ENCODE measurements around the gene CDC42EP1. TPM values are rescaled to one million over a fixed set of nuclear protein-coding genes. Genes with fewer than 3 reads are reported as not detected.
"Not testable (repeated sequence)": the region's sequence is repeated elsewhere in the genome, so short reads cannot be mapped to it uniquely, and the experiment has no call there.

Gene CDC42EP1
- total and polyA plus RNA-seq, 4 experiments from 2014 or later: not detected

DNA sequence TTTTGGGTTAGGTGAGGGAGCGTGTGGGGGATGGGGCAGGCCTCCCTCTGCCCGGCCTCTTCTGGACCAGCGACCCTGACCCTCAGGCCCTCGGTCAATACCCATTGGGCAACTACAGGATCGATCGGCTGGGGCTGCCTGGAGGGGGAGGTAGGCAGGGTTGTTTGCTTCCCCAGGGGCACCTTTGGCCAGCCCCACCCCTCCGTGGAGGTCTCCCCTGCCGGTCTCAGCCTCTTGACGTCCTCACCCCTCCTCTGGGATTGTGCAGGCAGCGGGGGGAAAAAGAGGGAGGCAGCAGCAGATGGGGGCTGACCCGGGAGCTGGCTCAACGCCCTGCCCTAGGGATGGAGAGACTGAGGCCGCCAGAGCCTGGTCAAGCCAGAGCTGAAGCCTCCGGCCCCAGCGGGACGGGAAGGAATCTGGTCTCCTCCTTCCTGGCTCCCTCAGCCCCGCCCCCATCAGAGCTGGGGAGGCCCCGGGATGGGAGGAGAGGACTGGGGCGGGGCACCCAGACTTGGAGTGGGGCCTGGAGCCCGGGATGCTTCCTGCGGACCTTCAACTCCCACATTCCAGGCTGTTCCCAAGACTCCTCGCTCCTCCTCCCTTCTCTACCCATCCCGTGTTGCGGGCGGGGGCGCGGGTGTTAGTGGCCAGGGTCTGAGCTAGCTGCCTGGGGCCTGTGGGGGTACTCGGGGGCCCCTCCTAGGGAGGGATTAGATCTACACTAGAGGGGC lies 14.4 kb upstream of the CDC42EP1 start:
- Mint-ChIP-seq H3K4me3 (no peak overlapping the region), H3K36me3 (no peaks in the 10 kb centered on the region), H3K27ac (no peak overlapping the region), H3K27me3 (peaks cover 5 to 17% of the 10 kb centered on the region in 2 donors), H3K4me1 (peaks cover 5 to 21% (median 12%) of the 10 kb centered on the region in 4 donors), H3K9me3 (peaks cover 0 to 2% (median 0%) of the 10 kb centered on the region in 8 donors)
- H3K9me3 ChIP-seq (ENCODE audit: control insufficient read depth in 1 of 2, low read length in 2 of 2): no peaks in the 10 kb centered on the region
- POLR2A ChIA-PET (ENCODE audit: partially characterized antibody): no interaction called here
- intact Hi-C loops (cut with micrococcal nuclease): no loop called here
- H3K36me3 ChIP-seq (ENCODE audit: insufficient read depth, low read length): no peaks in the 10 kb centered on the region
- H3K4me1 ChIP-seq (ENCODE audit: insufficient read depth, low read length): peaks cover 18% of the 10 kb centered on the region
- no peak overlapping the region for H3K4me3 ChIP-seq (ENCODE audit: low read length in 2 of 2)
- DNase-seq: no peak
- CTCF ChIA-PET (ENCODE audit: partially characterized antibody): interaction anchor here (2.3 to 16.8 kb wide), 2 partner anchors 19 to 37 kb away, joined by 5 to 523 read pairs; partner anchors contain the start of gene CDC42EP1
- no peak overlapping the region for H3K27ac ChIP-seq (ENCODE audit: low read depth, low read length)
- H3K27me3 ChIP-seq (ENCODE audit: insufficient read depth, low read length): no peaks in the 10 kb centered on the region

DNA sequence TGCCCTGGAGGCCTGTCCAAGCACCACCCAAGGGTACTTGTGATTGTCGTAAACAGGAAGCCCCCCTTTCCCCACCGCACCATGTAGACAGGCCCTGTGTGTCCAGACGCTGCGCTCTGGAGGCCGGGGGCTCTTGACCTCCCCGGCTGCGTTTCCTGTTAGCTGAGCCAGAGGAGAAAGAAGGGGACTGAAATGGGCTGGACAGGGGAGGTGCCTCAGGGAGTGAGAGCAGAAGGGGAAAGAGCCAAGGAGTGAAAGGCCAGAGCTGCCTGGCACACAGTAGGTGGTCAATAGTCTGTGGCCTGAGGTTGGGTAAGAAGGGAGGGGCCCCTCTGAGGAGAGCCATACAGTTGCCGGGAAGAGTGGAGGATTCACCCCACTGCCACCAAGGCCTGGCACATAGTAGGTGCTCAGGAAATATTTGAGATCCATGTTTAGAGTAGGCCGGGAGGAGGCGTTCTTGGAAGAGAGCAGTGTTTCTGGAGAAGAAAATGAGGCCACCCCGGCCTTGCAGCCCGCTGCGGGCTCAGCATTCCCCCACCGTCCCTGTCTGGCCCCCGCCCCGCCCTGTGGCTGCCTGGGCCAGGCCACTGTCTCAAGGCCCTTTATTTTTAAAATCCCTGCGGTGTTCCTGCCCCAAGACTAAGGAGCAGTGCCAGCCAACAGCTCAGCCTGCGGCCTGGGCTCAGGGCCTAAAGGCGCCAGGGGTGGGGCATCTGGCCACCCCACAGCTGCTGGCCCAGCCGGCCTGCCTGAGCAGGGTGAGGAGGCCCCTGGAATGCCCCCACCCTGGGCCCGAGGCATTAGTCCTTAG lies 13.6 kb upstream of the CDC42EP1 start:
- Mint-ChIP-seq H3K27ac (no peak overlapping the region), H3K4me3 (no peak overlapping the region)

DNA sequence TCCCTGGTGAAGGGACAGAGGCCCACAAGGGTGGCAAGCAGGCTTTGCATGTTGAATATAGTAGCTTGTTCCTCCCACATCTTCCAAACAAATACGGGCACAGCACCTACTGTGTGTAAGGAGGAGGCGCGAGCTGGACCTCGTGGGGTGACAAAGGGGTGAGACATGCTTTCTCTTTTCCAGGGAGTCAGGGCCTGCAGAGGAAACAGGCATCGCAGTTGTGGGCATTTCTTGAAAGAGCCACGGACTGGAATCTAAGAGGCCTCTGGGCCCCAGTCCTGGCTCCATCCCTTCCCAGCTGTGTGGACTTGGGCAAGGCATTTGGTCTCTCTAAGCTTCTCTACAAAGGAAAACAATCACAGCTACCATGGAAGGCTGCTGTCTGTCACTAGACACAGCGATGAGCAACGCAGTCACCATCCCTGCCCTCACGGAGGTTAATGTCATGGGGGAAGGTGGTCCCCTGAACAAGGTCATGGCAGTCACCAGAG lies 13.0 kb upstream of the CDC42EP1 start:
- H3K9me3 Mint-ChIP-seq: peaks cover 0 to 2% (median 0%) of the 10 kb centered on the region in 8 donors
- H3K4me1 Mint-ChIP-seq: peaks cover 2 to 8% (median 6%) of the 10 kb centered on the region in 4 donors
- no peak overlapping the region for H3K27ac ChIP-seq (ENCODE audit: low read depth, low read length)
- H3K4me3 ChIP-seq (ENCODE audit: low read length in 2 of 2): no peak overlapping the region
- peaks cover 11% of the 10 kb centered on the region for H3K4me1 ChIP-seq (ENCODE audit: insufficient read depth, low read length)
- DNase-seq: no peak
- H3K27me3 ChIP-seq (ENCODE audit: insufficient read depth, low read length): no peaks in the 10 kb centered on the region
- no peak overlapping the region for H3K4me3 Mint-ChIP-seq
- no peaks in the 10 kb centered on the region for H3K36me3 ChIP-seq (ENCODE audit: insufficient read depth, low read length)
- H3K9me3 ChIP-seq (ENCODE audit: control insufficient read depth in 1 of 2, low read length in 2 of 2): no peaks in the 10 kb centered on the region
- CTCF ChIA-PET (ENCODE audit: partially characterized antibody): interaction anchor here (16.8 kb wide), 1 partner anchor 17 kb away, joined by 523 read pairs; the partner anchor contains the start of gene CDC42EP1
- POLR2A ChIA-PET (ENCODE audit: partially characterized antibody): interaction anchor here (1.4 kb wide), 1 partner anchor 19 kb away, joined by 3 read pairs; no protein-coding TSS in a partner anchor
- H3K27ac Mint-ChIP-seq: no peak overlapping the region
- peaks cover 5 to 10% of the 10 kb centered on the region in 2 donors for H3K27me3 Mint-ChIP-seq
- H3K36me3 Mint-ChIP-seq: no peaks in the 10 kb centered on the region
- intact Hi-C loops (cut with micrococcal nuclease): no loop called here

More for the DNA sequence above, 13.6 kb upstream of the CDC42EP1 start:
- Mint-ChIP-seq H3K27me3 (peaks cover 5 to 16% of the 10 kb centered on the region in 2 donors), H3K9me3 (peaks cover 0 to 2% (median 0%) of the 10 kb centered on the region in 8 donors), H3K4me1 (peaks cover 5 to 14% (median 10%) of the 10 kb centered on the region in 4 donors), H3K36me3 (no peaks in the 10 kb centered on the region)
- H3K36me3 ChIP-seq (ENCODE audit: insufficient read depth, low read length): no peaks in the 10 kb centered on the region
- no peaks in the 10 kb centered on the region for H3K9me3 ChIP-seq (ENCODE audit: control insufficient read depth in 1 of 2, low read length in 2 of 2)
- CTCF ChIA-PET (ENCODE audit: partially characterized antibody): interaction anchor here (2.3 to 16.8 kb wide), 2 partner anchors 18 to 36 kb away, joined by 5 to 523 read pairs; partner anchors contain the start of gene CDC42EP1
- peaks cover 16% of the 10 kb centered on the region for H3K4me1 ChIP-seq (ENCODE audit: insufficient read depth, low read length)
- H3K27ac ChIP-seq (ENCODE audit: low read depth, low read length): no peak overlapping the region
- no peak for DNase-seq
- H3K27me3 ChIP-seq (ENCODE audit: insufficient read depth, low read length): no peaks in the 10 kb centered on the region
- H3K4me3 ChIP-seq (ENCODE audit: low read length in 2 of 2): no peak overlapping the region
- intact Hi-C loops (cut with micrococcal nuclease): no loop called here
- POLR2A ChIA-PET (ENCODE audit: partially characterized antibody): interaction anchor here (1.4 kb wide), 1 partner anchor 19 kb away, joined by 3 read pairs; no protein-coding TSS in a partner anchor

DNA sequence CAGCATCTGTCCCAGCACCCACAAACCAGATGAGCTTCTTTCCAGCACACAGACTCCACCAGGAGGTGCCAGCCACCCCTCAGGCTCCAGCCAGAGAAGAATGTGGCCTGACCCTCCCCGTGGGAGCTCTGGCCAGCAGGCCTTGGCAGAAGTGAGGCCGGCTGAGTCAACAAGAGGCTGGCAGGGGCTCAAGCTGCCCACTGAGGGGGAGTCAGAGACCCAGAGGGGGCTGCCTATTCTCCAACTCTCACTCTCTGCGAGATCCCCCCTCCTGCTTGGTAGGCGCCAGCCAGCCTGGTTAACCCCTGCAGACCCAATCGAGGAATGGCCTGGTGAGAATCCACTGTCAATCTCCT lies 10.6 kb upstream of the CDC42EP1 start:
- no peak for DNase-seq
- Mint-ChIP-seq H3K27me3 (peaks cover 4 to 10% of the 10 kb centered on the region in 2 donors), H3K27ac (no peak overlapping the region), H3K36me3 (no peaks in the 10 kb centered on the region), H3K4me1 (peaks cover 2 to 8% (median 6%) of the 10 kb centered on the region in 4 donors), H3K4me3 (no peak overlapping the region), H3K9me3 (peaks cover 0 to 2% (median 0%) of the 10 kb centered on the region in 8 donors)
- no peaks in the 10 kb centered on the region for H3K36me3 ChIP-seq (ENCODE audit: insufficient read depth, low read length)
- no peak overlapping the region for H3K4me3 ChIP-seq (ENCODE audit: low read length in 2 of 2)
- H3K27ac ChIP-seq (ENCODE audit: low read depth, low read length): no peak overlapping the region
- ChIA-PET POLR2A (ENCODE audit: partially characterized antibody) (no interaction called here), CTCF (ENCODE audit: partially characterized antibody) (interaction anchor here (1.1 to 16.8 kb wide), 3 partner anchors 11 to 43 kb away, joined by 6 to 523 read pairs (median 10); partner anchors contain the start of gene CDC42EP1)
- peaks cover 11% of the 10 kb centered on the region for H3K4me1 ChIP-seq (ENCODE audit: insufficient read depth, low read length)
- no peaks in the 10 kb centered on the region for H3K9me3 ChIP-seq (ENCODE audit: control insufficient read depth in 1 of 2, low read length in 2 of 2)
- intact Hi-C loops (cut with micrococcal nuclease): no loop called here
- no peaks in the 10 kb centered on the region for H3K27me3 ChIP-seq (ENCODE audit: insufficient read depth, low read length)

DNA sequence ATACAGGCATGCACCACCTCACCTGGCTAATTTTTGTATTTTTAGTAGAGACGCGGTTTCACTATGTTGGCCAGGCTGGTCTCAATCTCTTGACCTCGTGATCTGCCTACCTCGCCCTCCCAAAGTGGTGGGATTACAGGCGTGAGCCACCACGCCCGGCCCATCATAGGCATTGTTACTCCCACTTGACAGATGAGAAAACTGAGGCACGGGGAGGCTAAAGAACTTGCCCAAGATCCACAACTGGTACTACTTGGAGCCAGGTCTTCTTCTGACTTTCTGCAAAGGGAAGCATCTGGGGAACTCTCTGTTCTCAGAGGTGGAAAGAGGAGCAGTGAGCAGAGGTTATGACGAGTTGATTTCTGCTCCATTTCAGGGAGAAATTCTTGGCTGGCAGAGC lies 9.4 kb upstream of the CDC42EP1 start:
- H3K4me3 ChIP-seq (ENCODE audit: low read length in 2 of 2); POLR2A ChIA-PET (ENCODE audit: partially characterized antibody); H3K9me3 Mint-ChIP-seq; H3K4me3 Mint-ChIP-seq; H3K27ac ChIP-seq (ENCODE audit: low read depth, low read length); DNase-seq; H3K36me3 Mint-ChIP-seq; H3K27me3 Mint-ChIP-seq; H3K36me3 ChIP-seq (ENCODE audit: insufficient read depth, low read length); intact Hi-C loops (cut with micrococcal nuclease); H3K27ac Mint-ChIP-seq; H3K9me3 ChIP-seq (ENCODE audit: control insufficient read depth in 1 of 2, low read length in 2 of 2); H3K4me1 Mint-ChIP-seq; H3K4me1 ChIP-seq (ENCODE audit: insufficient read depth, low read length); H3K27me3 ChIP-seq (ENCODE audit: insufficient read depth, low read length): not testable (repeated sequence)
- CTCF ChIA-PET (ENCODE audit: partially characterized antibody): interaction anchor here (2.9 to 16.8 kb wide), 2 partner anchors 12 to 14 kb away, joined by 10 to 523 read pairs; partner anchors contain the start of gene CDC42EP1

DNA sequence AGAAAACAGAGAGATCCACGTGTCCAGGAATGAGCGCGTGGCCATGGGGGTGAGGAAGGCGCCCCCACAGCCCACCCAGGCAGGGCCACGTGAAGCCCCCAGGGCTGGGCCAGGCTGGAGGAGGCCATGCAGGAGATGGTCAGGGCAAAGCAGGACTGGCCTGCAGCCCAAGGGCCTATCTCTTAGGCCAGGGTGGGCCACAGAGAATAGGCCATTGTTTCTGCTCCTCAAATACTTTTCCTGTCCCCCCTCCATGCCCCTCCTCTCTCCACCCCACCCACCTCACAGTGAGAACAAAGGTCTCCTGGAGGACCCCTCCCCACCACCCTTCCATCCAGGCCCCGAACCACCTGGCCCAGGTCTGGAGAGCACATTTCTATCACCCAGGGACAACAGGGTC lies 8.3 kb upstream of the CDC42EP1 start:
- Mint-ChIP-seq H3K4me3 (no peak overlapping the region), H3K4me1 (no peaks in the 10 kb centered on the region), H3K27me3 (peaks cover 7 to 14% of the 10 kb centered on the region in 2 donors), H3K9me3 (peaks cover 0 to 2% (median 0%) of the 10 kb centered on the region in 8 donors), H3K36me3 (no peaks in the 10 kb centered on the region), H3K27ac (no peak overlapping the region)
- CTCF ChIA-PET (ENCODE audit: partially characterized antibody): interaction anchor here (16.8 kb wide), 1 partner anchor 13 kb away, joined by 523 read pairs; the partner anchor contains the start of gene CDC42EP1
- POLR2A ChIA-PET (ENCODE audit: partially characterized antibody): no interaction called here
- no peak overlapping the region for H3K27ac ChIP-seq (ENCODE audit: low read depth, low read length)
- DNase-seq: no peak
- H3K4me3 ChIP-seq (ENCODE audit: low read length in 2 of 2): no peak overlapping the region
- no peaks in the 10 kb centered on the region for H3K4me1 ChIP-seq (ENCODE audit: insufficient read depth, low read length)
- intact Hi-C loops (cut with micrococcal nuclease): no loop called here
- H3K36me3 ChIP-seq (ENCODE audit: insufficient read depth, low read length): no peaks in the 10 kb centered on the region
- no peaks in the 10 kb centered on the region for H3K9me3 ChIP-seq (ENCODE audit: control insufficient read depth in 1 of 2, low read length in 2 of 2)
- no peaks in the 10 kb centered on the region for H3K27me3 ChIP-seq (ENCODE audit: insufficient read depth, low read length)

Measured in CD4-positive, alpha-beta memory T cell (primary cell).